Measurements from ENCODE around the gene EYA3. TPM values are rescaled to one million over a fixed set of nuclear protein-coding genes. Genes with fewer than 3 reads are reported as not detected.

Gene EYA3
- 17.1 and 17.3 TPM in 2 replicates for total RNA-seq (2014; rRNA removed)
- Bru-seq, nascent RNA = percentile 76 among the genes with signal in this experiment
- BruChase-seq, experiment 1, labeled RNA remaining after a 6-hour chase = percentile 73 among the genes with signal in this experiment
- BruChase-seq, experiment 2, labeled RNA remaining after a 2-hour chase = percentile 73 among the genes with signal in this experiment
- long read RNA-seq, full-length matches to known transcripts = 1 of 16 reads
- long read RNA-seq, partial matches to known transcripts = 6 of 16 reads
- long read RNA-seq, other reads (novel, unspliced or antisense) = 9 of 16 reads

DNA sequence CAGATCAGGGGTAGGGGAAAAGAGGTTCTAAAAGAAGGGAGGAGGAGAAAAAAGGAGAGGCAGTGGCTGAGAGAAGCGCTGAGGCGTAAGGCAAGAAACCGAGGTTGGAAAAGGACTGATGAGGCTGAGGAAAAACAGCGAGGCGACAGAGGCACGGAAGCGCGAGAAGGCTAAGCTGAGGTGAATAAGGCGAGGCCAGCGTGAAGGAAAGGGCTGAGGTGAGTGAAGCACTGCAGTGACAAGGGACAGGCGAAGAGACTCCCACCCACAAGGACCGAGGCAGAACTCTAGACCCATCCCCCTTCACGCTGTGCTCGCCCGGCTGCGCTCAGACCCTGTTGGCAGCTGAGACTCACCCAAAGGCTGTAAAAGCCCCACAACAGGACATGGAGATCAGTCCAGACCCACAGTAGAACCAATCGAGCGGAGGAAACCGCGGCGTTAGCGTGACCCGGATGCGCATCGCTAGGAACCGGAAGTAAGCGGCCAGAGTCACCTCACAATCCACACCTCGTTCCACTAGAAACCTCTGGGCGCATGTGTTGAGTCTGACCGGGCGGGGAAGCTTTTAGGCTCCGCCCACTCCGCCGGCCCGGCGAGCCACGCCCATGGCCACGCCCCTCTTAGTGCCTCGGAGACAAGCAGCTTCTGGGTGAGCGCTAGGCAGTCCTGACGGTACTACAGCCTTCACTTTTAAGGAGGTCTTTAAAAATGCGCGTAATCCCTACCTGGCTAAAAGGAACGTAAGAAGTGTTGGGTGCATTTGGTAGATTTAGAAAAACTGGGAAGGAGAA lies at the start of gene EYA3:
Gene EYA3 (minus strand): TSS at position 443 of the 794 bp plus-strand sequence. CDS start 30,584 bp downstream, outside the sequence.
- H3K27me3 ChIP-seq (ENCODE audit: low read length) = no peaks in the 10 kb centered on the region
- H3K4me3 ChIP-seq (ENCODE audit: low read length) = peak within 1 kb of the TSS; percentile 82
- H4K20me1 ChIP-seq (ENCODE audit: low read length) = no peaks in the 10 kb centered on the region
- H3K36me3 ChIP-seq (ENCODE audit: low read depth, low read length) = no peaks in the 10 kb centered on the region
- peak within 1 kb of the TSS; percentile 76 for H2AFZ ChIP-seq (ENCODE audit: low read length)
- peak; percentile 98 for DNase-seq
- POLR2A ChIA-PET (ENCODE audit: unreplicated experiment) = interaction anchor here (0.6 to 0.9 kb wide), 4 partner anchors 9 to 151 kb away, joined by 3 to 5 read pairs (median 4); no protein-coding TSS in a partner anchor
- peak; percentile 92 for ATAC-seq
- H3K4me2 ChIP-seq (ENCODE audit: low read length) = peak within 1 kb of the TSS; percentile 90
- CTCF ChIA-PET = interaction anchor here (0.6 to 1.3 kb wide), 4 partner anchors 47 to 120 kb away, joined by 3 to 8 read pairs (median 3); no protein-coding TSS in a partner anchor
- no peak for TF ChIP-seq CTCF (conservative IDR thresholded peaks at IDR 0.05; ENCODE audit: low read depth, low read length)
- no peak for TF ChIP-seq EZH2 (IDR thresholded peaks at IDR 0.05; ENCODE audit: low read length, unreplicated experiment)
- TF ChIP-seq EZH2phosphoT487 (IDR thresholded peaks at IDR 0.05; ENCODE audit: borderline replicate concordance, low read length) = no peak
- peaks cover 48% of the 10 kb centered on the region for H3K79me2 ChIP-seq (ENCODE audit: low read length)
- no peaks in the 10 kb centered on the region for H3K9me3 ChIP-seq (ENCODE audit: low read length)
- peak within 1 kb of the TSS; percentile 87 for H3K9ac ChIP-seq (ENCODE audit: low read length)
- peak within 1 kb of the TSS; percentile 75 for H3K27ac ChIP-seq (ENCODE audit: low read length)
- BruUV-seq (replicated peaks) = TSS peak; percentile 58
- H3K4me1 ChIP-seq (ENCODE audit: insufficient read depth, low read length) = peaks cover 22% of the 10 kb centered on the region
- peaks cover 3% of the 10 kb centered on the region for H3F3A ChIP-seq (ENCODE audit: low read length, unreplicated experiment)
- intact Hi-C loops (cut with micrococcal nuclease) = loop anchor here (5.0 kb wide), 2 partner anchors 51 to 231 kb away; no protein-coding TSS in a partner anchor
- no peaks in the 10 kb centered on the region for H3K9me2 ChIP-seq (replicated peaks; ENCODE audit: low read length)

DNA sequence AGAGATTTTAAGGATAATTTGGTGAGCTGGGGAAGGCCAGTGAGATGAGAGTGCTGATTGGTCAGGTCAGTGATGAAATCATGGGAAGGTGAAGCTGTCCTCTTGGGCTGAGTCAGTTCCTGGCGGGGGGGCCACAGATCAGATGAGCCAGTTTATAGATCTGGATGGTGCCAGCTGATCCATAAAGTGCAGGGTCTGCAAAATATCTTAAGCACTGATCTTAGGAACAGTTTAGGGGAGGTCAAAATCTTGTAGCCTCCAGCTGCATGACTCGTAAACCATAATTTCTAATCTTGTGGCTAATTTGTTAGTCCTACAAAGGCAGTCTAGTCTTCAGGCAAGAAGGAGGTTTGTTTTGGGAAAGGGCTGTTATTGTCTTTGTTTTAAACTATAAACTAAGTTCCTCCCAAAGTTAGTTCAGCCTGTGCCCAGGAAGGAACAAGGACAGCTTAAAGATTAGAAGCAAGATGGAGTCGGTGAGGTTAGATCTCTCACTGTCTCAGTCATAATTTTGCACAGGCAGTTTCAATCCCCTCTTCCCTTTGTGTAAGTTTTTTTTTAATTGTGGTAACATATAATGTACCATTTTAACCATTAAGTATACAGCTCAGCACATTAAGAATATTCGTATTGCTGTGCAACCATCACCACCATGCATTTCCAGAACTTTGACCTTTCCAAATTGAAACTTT lies 48.7 kb upstream of the EYA3 start:
- POLR2A ChIA-PET (ENCODE audit: unreplicated experiment) = interaction anchor here (0.7 kb wide), 1 partner anchor 411 kb away, joined by 4 read pairs; no protein-coding TSS in a partner anchor
- Histone ChIP-seq H3K4me2 (ENCODE audit: low read length) (0 out of 2 replicates have a peak overlapping the region, but pooled peaks have one; percentile 0), H3K79me2 (ENCODE audit: low read length) (no peaks in the 10 kb centered on the region), H3K27ac (ENCODE audit: low read length) (peak overlapping the region; percentile 60), H3K9me3 (ENCODE audit: low read length) (no peaks in the 10 kb centered on the region), H3K27me3 (ENCODE audit: low read length) (no peaks in the 10 kb centered on the region), H2AFZ (ENCODE audit: low read length) (no peak overlapping the region), H3K4me1 (ENCODE audit: insufficient read depth, low read length) (peaks cover 37% of the 10 kb centered on the region), H4K20me1 (ENCODE audit: low read length) (no peaks in the 10 kb centered on the region), H3F3A (ENCODE audit: low read length, unreplicated experiment) (no peaks in the 10 kb centered on the region), H3K9me2 (replicated peaks; ENCODE audit: low read length) (no peaks in the 10 kb centered on the region), H3K4me3 (ENCODE audit: low read length) (no peak overlapping the region), H3K36me3 (ENCODE audit: low read depth, low read length) (no peaks in the 10 kb centered on the region), H3K9ac (ENCODE audit: low read length) (no peak overlapping the region)
- CTCF ChIA-PET = interaction anchor here (0.7 kb wide), 1 partner anchor 49 kb away, joined by 3 read pairs; the partner anchor contains the start of gene EYA3
- ATAC-seq (peak; percentile 52), DNase-seq (peak; percentile 60)
- intact Hi-C loops (cut with micrococcal nuclease) = no loop called here
- no TSS peak for BruUV-seq (replicated peaks)
- TF ChIP-seq EZH2phosphoT487 (IDR thresholded peaks at IDR 0.05; ENCODE audit: borderline replicate concordance, low read length) (no peak), CTCF (conservative IDR thresholded peaks at IDR 0.05; ENCODE audit: low read depth, low read length) (no peak)

All from PC-3 (cell line).